GM18507 (cell line): ENCODE results near the gene LARP4B.
A peak's percentile ranks its signal among the peaks of the same experiment; 100 is the strongest.
"Not testable (repeated sequence)": the region's sequence is repeated elsewhere in the genome, so short reads cannot be mapped to it uniquely, and the experiment has no call there.

Experiments
- DNase-seq: peaks from one replicate; pipeline ENCODE4 v3.0.0; 2011; ENCODE audit warnings: low read depth; ENCODE audit not compliant: insufficient read length; ENCODE audit errors: extremely low spot score
- FAIRE-seq: peaks from 2 replicates; lab custom pipeline; 2011; peaks lifted over from hg19 to GRCh38; lab: Jason Lieb, UNC

Gene LARP4B

GRCh38 chr10:962342-962741 lies 30.8 kb upstream of the LARP4B start:
- DNase-seq: no peak
- no peak for FAIRE-seq

GRCh38 chr10:958856-959255 lies 27.4 kb upstream of the LARP4B start:
- FAIRE-seq: no peak
- no peak for DNase-seq

- no peak for FAIRE-seq
- no peak for DNase-seq
Observed at GRCh38 chr10:958106-958505, 26.6 kb upstream of the LARP4B start.

- FAIRE-seq (no peak), DNase-seq (no peak)
Observed at GRCh38 chr10:955820-956217, 24.3 kb upstream of the LARP4B start.

- DNase-seq (no peak), FAIRE-seq (no peak)
Observed at GRCh38 chr10:955127-955819, 23.8 kb upstream of the LARP4B start.

GRCh38 chr10:954396-954795 lies 22.9 kb upstream of the LARP4B start:
- no peak for FAIRE-seq
- no peak for DNase-seq

- FAIRE-seq: no peak
- DNase-seq: no peak
Observed at GRCh38 chr10:953836-954235, 22.3 kb upstream of the LARP4B start.

- FAIRE-seq (no peak), DNase-seq (no peak)
Observed at GRCh38 chr10:949446-949845, 17.9 kb upstream of the LARP4B start.

GRCh38 chr10:948347-948746 lies 16.8 kb upstream of the LARP4B start:
- DNase-seq: no peak
- no peak for FAIRE-seq

- DNase-seq (no peak), FAIRE-seq (no peak)
Observed at GRCh38 chr10:947881-948280, 16.4 kb upstream of the LARP4B start.

GRCh38 chr10:947051-947450 lies 15.5 kb upstream of the LARP4B start:
- FAIRE-seq (no peak), DNase-seq (no peak)

GRCh38 chr10:945778-946177 lies 14.3 kb upstream of the LARP4B start:
- no peak for DNase-seq
- no peak for FAIRE-seq

GRCh38 chr10:944034-944831 lies 12.7 kb upstream of the LARP4B start:
- FAIRE-seq: peak; percentile 56
- no peak for DNase-seq

GRCh38 chr10:943334-944033 lies 12.0 kb upstream of the LARP4B start:
- DNase-seq (no peak), FAIRE-seq (peak; percentile 90)

GRCh38 chr10:938941-939678 lies 7.6 kb upstream of the LARP4B start:
- no peak for DNase-seq
- FAIRE-seq: no peak

- FAIRE-seq (no peak), DNase-seq (no peak)
Observed at GRCh38 chr10:934746-935406, 3.4 kb upstream of the LARP4B start.

GRCh38 chr10:934165-934564 lies 2.7 kb upstream of the LARP4B start:
- FAIRE-seq: not testable (repeated sequence)

GRCh38 chr10:932589-932988 lies 1.1 kb upstream of the LARP4B start:
- FAIRE-seq (no peak), DNase-seq (no peak)

More at GRCh38 chr10:934165-934564, 2.7 kb upstream of the LARP4B start:
- not testable (repeated sequence) for DNase-seq

GRCh38 chr10:930625-931325 lies 730 bp downstream of the LARP4B start:
- FAIRE-seq (no peak), DNase-seq (no peak)
